Activated CD8-positive, alpha-beta memory T cell treated with anti-CD3 and anti-CD28 coated beads for 24 hours (primary cell): ENCODE data around the gene DLGAP1.

ENCODE experiments used
- DNase-seq: peaks from one replicate; pipeline ENCODE4 v3.0.0-alpha.2; 2020

DLGAP1 gene

GRCh38 chr18:3566851-3567250 is 888.3 kb downstream of the DLGAP1 start:
- DNase-seq, result no peak

DNA sequence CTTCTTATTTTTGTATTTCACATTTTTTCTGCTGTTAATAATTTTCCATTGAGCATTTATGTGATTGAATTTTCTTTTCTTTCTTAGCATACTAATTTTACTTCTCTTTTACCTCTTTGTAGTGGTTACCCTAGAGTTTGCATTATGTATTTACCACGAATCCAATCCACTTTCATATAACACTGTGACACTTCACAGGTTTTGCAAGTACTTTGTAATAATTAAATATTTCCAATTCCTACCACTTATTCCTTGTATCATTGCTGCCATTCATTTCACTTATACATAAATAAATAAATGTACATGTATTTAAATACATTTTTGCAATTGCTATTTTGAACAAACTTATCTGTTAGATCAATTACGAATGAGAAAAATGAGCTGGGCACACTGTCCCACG is 894.4 kb downstream of the DLGAP1 start:
- no peak for DNase-seq

- no peak for DNase-seq
Observed at GRCh38 chr18:3554811-3555427, 900.2 kb downstream of the DLGAP1 start.

GRCh38 chr18:3554091-3554601 is 901.0 kb downstream of the DLGAP1 start:
- DNase-seq, result no peak

DNA sequence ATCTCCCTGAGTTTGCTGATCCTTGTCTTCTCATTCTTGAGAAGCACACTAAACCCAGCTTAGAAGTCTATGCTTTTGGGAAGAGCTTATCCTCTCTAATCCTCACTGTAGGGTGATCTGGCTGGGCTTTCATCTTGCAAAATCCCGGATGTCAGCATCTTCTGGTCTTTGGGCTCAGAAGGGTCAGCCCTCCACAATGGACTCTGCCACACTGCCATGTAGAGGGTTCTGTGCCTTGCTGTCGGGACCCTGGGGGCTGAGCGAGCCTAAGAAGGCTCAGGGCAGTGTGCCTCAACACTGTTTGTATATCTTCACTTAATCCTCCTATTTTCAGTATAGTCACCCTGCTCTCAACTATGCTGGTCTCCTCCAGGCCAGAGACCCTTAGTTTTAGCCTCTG is 902.8 kb downstream of the DLGAP1 start:
- no peak for DNase-seq

GRCh38 chr18:3547891-3548615 is 907.1 kb downstream of the DLGAP1 start:
- DNase-seq, result no peak

- no peak for DNase-seq
Observed at GRCh38 chr18:3546106-3546505, 909.0 kb downstream of the DLGAP1 start.

DNA sequence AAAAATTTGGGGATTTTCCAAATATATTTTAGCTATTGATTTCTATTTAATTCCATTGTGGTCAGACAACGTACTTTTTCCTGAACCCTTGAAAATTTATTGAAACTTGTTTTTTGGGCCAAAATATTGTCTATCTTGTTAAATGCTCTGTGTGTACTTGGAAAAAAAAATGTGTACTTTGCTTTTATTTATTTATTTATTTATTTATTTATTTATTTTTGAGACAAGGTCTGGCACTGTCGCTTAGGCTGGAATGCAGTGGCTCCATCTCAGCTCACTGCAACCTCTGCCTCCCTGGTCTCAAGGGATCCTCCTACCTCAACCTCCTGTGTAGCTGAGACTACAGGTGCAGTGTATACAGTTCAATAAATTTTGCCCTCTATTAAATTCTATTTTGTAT is 910.6 kb downstream of the DLGAP1 start:
- no peak for DNase-seq

- DNase-seq, result no peak
Observed at GRCh38 chr18:3541549-3542386, 913.3 kb downstream of the DLGAP1 start.

GRCh38 chr18:3540805-3541548 is 914.1 kb downstream of the DLGAP1 start:
- DNase-seq, result no peak

- DNase-seq, result no peak
Observed at GRCh38 chr18:3538954-3539617, 916.0 kb downstream of the DLGAP1 start.

- no peak for DNase-seq
Observed at GRCh38 chr18:3538456-3538855, 916.7 kb downstream of the DLGAP1 start.

DNA sequence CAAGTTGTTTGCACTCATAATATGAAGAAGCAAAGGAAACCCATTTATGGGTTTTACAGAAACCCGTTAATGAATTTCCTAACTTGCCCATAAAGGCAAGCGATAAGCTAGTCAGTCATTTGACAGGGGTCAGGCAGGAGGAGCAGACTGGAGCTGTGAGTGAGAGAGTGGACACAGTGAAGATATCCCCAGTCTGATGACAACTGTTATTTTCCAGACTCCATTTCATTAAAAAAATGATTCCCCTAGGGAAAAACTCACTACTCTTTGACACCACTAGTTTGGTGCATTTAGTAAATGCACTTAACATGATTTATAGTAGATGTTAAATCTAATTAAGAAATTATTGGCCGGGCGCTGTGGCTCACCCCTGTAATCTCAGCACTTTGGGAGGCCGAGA is 924.3 kb downstream of the DLGAP1 start:
- DNase-seq, result no peak

DNA sequence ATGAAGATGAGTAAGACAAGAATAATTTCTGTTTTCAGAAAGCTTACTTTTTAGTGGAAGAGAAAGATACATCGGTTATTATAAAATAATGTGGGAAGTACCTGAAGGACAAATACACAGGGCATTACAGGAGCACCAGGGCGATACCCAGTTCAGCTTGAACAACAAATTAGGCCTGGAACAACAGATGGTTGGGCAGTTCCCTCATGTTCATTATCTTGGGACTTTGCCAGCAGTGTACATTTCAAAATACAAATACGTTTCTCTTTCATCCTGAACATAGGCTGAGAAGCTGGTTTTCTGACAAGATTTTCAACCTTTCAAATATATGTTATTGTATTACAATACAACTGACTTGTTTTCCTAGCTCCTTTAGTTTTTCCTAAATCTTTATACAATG is 925.5 kb downstream of the DLGAP1 start:
- no peak for DNase-seq

- no peak for DNase-seq
Observed at GRCh38 chr18:3529077-3529476, 926.0 kb downstream of the DLGAP1 start.

DNA sequence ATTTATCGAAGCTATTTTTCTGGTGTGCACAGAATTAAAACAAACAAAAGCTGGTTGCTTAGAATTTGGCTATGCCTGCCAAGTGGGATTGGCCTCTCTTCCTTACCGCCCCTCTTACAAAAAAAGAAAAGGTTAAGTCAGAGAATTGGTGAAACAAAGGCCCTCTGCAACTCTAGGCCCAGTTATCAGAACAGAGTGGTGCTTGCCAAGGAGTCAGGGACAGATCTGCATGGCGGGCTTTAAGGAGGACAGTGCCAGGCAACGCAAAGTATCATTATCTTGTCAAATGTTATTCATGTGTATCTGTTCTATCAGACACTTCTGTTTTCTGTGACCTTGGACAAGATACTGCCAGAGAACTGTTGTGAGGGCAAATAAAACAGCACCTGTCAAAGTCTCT is 926.9 kb downstream of the DLGAP1 start:
- no peak for DNase-seq

DNA sequence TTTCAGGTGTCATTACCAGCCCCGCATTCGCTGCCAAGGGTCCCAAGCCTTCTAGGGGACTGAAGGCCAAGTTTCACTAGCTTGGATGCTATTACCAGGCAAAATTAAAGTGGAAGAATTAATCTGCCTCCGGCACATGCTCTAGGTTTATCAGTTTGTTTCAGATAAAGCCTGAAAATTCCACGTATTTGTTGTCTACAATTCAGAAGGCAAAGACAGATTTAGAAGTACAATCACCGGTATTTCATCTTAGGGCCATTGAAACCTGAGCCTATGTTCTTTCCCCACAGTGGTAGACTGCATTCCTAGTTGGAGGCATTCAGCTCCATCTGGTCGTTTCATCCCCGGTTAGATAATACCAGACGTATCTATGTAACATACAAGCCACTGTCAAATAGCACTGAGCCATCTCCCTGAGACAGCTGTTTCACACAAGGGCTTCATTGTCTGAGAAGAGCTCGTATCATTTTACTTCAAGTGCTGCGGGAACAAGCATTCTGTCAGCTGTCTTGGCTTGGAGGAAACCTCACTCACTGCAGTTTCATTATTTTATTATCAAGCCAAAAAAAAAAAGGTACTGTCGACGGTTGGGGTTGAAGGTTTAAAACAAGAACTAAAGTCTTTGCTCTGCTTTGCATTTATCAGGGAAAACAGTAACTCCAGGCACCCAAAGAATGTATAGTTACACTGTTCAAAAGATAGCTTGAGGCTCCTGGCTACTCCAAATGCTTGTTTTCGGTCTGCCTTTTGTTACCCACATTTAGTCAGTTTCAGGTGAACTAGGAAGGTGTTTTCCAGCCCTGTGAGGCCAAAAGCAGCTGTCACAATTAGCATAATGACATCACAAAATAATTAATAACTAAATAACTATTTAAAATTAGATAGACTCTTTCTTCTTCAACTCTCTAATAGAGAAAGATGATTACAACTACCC is 928.4 kb downstream of the DLGAP1 start:
- no peak for DNase-seq

DNA sequence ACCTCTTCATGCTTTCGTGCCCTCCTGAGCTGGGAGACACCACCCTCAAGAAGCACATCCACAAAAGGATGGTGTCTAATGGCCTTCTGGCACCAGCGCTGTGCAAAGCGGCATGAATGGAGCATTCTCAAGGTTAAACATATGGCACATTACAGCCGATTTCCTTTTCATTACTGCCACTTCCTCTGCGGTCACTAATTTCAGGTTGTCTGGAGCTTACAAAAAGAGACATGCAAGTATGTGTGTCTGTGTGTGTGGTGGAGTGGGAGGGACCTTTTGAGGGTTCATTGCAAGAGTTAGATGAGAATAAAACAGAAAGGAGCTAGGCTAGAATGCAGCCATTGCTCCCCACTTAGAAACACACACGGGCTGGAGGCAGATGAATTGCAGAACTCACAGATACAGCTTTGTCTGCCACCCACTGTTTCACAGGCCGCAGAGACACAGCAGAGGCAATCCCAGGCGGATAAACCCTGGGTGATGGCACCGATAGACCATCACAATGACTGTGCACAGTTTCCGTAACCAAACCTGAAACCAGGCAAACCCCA is 929.2 kb downstream of the DLGAP1 start:
- DNase-seq, result peak; percentile 60

- DNase-seq, result no peak
Observed at GRCh38 chr18:3524706-3525105, 930.4 kb downstream of the DLGAP1 start.

DNA sequence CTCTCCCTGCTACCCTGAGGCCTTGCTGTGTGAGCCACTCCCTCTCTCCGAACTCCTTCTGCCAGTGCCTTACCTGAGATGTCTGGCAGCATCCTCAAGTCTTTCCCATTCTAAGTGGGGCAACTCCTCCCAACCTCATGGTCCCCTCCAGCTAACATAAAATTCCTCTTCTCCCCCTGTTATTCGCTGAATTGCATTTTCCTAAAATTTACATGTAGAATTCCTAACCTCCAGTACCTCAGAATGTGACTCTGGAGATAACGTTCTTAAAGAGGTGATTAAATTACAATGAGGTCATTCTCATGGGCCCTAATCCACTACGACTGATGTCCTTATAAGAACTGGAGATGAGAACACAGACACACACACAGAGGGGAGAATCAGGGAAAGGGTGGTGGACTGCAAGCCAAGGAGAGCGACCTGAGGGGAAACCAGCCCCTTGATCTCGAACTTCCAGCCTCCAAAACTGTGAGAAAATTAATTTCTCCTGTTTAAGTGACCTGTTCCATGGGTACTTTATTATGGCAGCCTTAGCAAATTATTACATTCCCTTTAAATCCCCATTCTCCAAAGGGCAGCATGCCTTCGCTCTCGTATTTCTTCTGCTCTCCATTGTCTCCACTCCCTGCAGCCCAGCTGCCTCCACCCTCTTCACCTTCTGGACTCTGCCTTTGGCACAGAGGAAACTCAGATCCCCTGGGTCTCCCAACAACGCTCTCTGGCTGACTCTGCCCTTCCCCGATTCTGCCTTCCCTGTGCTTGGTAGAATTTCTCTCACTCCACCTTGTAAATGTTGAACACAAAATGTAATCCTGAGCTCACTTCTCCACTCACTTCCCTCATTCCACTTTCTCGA is 934.6 kb downstream of the DLGAP1 start:
- no peak for DNase-seq
